DOHH2 (cell line): ENCODE results near the gene UROD.

Experiments
- H3F3A ChIP-seq: fragments of 200-600 bp; sonication (generic), shearing (Covaris generic); 2 replicates; pipeline ENCODE4 v1.6.0; 2016; ENCODE audit warnings: antibody characterized with exemption, mild to moderate bottlenecking; ENCODE audit not compliant: control insufficient read depth, insufficient read depth
- H3K27ac ChIP-seq: fragments of 200-600 bp; sonication (generic); 2 replicates; pipeline ENCODE4 v1.5.1; 2014; ENCODE audit warnings: low read depth, mild to moderate bottlenecking, low read length, moderate library complexity
- H3K27me3 ChIP-seq: fragments of 200-600 bp; sonication (generic); 2 replicates; pipeline ENCODE4 v1.6.1; 2014; ENCODE audit warnings: mild to moderate bottlenecking, low read length, mixed read lengths; ENCODE audit not compliant: control insufficient read depth
- H3K36me3 ChIP-seq: fragments of 200-600 bp; sonication (generic); 2 replicates; pipeline ENCODE4 v1.6.1; 2014; ENCODE audit warnings: mild to moderate bottlenecking, low read length, moderate library complexity, mixed read lengths; ENCODE audit not compliant: control insufficient read depth
- H3K4me1 ChIP-seq: fragments of 200-600 bp; sonication (generic); 2 replicates; pipeline ENCODE4 v1.6.1; 2014; ENCODE audit warnings: mild to moderate bottlenecking, low read length, mixed read lengths; ENCODE audit not compliant: control insufficient read depth
- H3K4me2 ChIP-seq: fragments of 200-600 bp; sonication (generic); 2 replicates; pipeline ENCODE4 v1.6.0; 2014; ENCODE audit warnings: mild to moderate bottlenecking, low read length, moderate library complexity
- H3K4me3 ChIP-seq: fragments of 200-600 bp; sonication (generic); 2 replicates; pipeline ENCODE4 v1.5.1; 2014; ENCODE audit warnings: mild to moderate bottlenecking, low read length, mixed read lengths
- H3K79me2 ChIP-seq: fragments of 200-600 bp; sonication (generic); 2 replicates; pipeline ENCODE4 v1.6.1; 2014; ENCODE audit warnings: mild to moderate bottlenecking, low read length, mixed read lengths; ENCODE audit not compliant: control insufficient read depth
- H3K9me2 ChIP-seq: fragments of 200-600 bp; sonication (generic); replicated peaks from 2 replicates; pipeline ENCODE4 v1.6.1; 2014; ENCODE audit warnings: mild to moderate bottlenecking, low read length, mixed read lengths; ENCODE audit not compliant: control insufficient read depth
- H3K9me3 ChIP-seq: fragments of 200-600 bp; sonication (generic); 2 replicates; pipeline ENCODE4 v1.6.1; 2014; ENCODE audit warnings: antibody characterized with exemption, low read length, mixed read lengths; ENCODE audit not compliant: control insufficient read depth, insufficient read depth
- H4K20me1 ChIP-seq: fragments of 200-600 bp; sonication (generic); 2 replicates; pipeline ENCODE4 v1.6.0; 2014; ENCODE audit warnings: low read depth, mild to moderate bottlenecking, antibody characterized with exemption, low read length, moderate library complexity; ENCODE audit not compliant: control insufficient read depth, insufficient read depth
- EZH2phosphoT487 ChIP-seq: fragments of 200-600 bp; sonication (generic); IDR thresholded peaks from 2 replicates; pipeline ENCODE4 v1.6.1; 2017; ENCODE audit warnings: borderline replicate concordance, mild to moderate bottlenecking, antibody characterized with exemption, low read length, moderate library complexity, mixed read lengths
- TF ChIP-seq, protein P1 (sequence below): fragments of 200-600 bp; sonication (generic); IDR thresholded peaks from one replicate; pipeline ENCODE4 v1.5.1; 2014; ENCODE audit warnings: antibody characterized with exemption, mild to moderate bottlenecking, low read depth, low read length; ENCODE audit not compliant: poor library complexity, severe bottlenecking

The UROD gene

GRCh38 chr1:45012639-45013278, 705 bp downstream of the UROD start:
- H3K9me3 ChIP-seq, result no peaks in the 10 kb centered on the region
- H3K4me1 ChIP-seq, result peaks cover 30% of the 10 kb centered on the region
- H3K4me3 ChIP-seq, result peak overlapping the region; percentile 92
- H3K9me2 ChIP-seq, result no peaks in the 10 kb centered on the region
- H3K79me2 ChIP-seq, result peaks cover 17% of the 10 kb centered on the region
- peak overlapping the region; percentile 94 for H3K4me2 ChIP-seq
- H3K27me3 ChIP-seq, result no peaks in the 10 kb centered on the region
- H3K36me3 ChIP-seq, result peaks cover 17% of the 10 kb centered on the region
- no peak overlapping the region for H3K27ac ChIP-seq
- no peaks in the 10 kb centered on the region for H3F3A ChIP-seq
- no peak for TF ChIP-seq EZH2phosphoT487
- TF ChIP-seq, protein P1, sequence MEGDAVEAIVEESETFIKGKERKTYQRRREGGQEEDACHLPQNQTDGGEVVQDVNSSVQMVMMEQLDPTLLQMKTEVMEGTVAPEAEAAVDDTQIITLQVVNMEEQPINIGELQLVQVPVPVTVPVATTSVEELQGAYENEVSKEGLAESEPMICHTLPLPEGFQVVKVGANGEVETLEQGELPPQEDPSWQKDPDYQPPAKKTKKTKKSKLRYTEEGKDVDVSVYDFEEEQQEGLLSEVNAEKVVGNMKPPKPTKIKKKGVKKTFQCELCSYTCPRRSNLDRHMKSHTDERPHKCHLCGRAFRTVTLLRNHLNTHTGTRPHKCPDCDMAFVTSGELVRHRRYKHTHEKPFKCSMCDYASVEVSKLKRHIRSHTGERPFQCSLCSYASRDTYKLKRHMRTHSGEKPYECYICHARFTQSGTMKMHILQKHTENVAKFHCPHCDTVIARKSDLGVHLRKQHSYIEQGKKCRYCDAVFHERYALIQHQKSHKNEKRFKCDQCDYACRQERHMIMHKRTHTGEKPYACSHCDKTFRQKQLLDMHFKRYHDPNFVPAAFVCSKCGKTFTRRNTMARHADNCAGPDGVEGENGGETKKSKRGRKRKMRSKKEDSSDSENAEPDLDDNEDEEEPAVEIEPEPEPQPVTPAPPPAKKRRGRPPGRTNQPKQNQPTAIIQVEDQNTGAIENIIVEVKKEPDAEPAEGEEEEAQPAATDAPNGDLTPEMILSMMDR, result no peak
- H4K20me1 ChIP-seq, result no peaks in the 10 kb centered on the region; the same call in 1 of the 2 replicates

GRCh38 chr1:45013551-45014209, 1.6 kb downstream of the UROD start:
- peaks cover 30% of the 10 kb centered on the region for H3K4me1 ChIP-seq
- no peaks in the 10 kb centered on the region; the same call in 1 of the 2 replicates for H4K20me1 ChIP-seq
- H3K9me3 ChIP-seq, result no peaks in the 10 kb centered on the region
- peaks cover 17% of the 10 kb centered on the region for H3K79me2 ChIP-seq
- TF ChIP-seq, protein P1, result no peak
- no peak for TF ChIP-seq EZH2phosphoT487
- H3F3A ChIP-seq, result no peaks in the 10 kb centered on the region
- H3K4me2 ChIP-seq, result peak overlapping the region; percentile 94
- H3K9me2 ChIP-seq, result no peaks in the 10 kb centered on the region
- no peak overlapping the region for H3K27ac ChIP-seq
- H3K27me3 ChIP-seq, result no peaks in the 10 kb centered on the region
- H3K36me3 ChIP-seq, result peaks cover 13% of the 10 kb centered on the region
- peak overlapping the region; percentile 92; the same call in 1 of the 2 replicates for H3K4me3 ChIP-seq

DNA sequence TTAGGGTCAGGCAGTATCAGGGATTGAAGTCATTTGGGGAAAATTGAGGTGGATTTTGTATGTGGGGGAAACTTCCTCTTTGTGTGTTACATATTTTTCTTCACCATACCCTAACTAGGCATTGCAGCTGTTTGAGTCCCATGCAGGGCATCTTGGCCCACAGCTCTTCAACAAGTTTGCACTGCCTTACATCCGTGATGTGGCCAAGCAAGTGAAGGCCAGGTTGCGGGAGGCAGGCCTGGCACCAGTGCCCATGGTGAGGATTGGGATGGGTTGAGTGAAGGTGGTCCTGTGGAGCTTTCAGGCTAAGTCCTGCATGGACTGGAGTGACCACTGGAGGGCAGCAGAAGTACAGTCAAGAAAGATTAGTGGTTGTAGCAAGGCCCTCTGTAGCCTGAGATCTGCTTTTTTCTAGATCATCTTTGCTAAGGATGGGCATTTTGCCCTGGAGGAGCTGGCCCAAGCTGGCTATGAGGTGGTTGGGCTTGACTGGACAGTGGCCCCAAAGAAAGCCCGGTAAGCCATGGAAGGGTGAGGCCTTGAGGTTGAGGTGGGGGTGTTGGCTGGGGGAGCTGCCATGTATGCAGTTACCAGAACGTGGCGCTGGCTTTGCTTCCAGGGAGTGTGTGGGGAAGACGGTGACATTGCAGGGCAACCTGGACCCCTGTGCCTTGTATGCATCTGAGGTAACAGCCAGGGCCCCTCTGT, 2.4 kb downstream of the UROD start:
- Histone ChIP-seq H4K20me1 (no peaks in the 10 kb centered on the region; the same call in 1 of the 2 replicates), H3F3A (no peaks in the 10 kb centered on the region), H3K4me1 (peaks cover 30% of the 10 kb centered on the region), H3K4me2 (no peak overlapping the region), H3K27ac (no peak overlapping the region), H3K79me2 (peaks cover 17% of the 10 kb centered on the region), H3K27me3 (no peaks in the 10 kb centered on the region), H3K9me2 (no peaks in the 10 kb centered on the region), H3K4me3 (no peak overlapping the region), H3K9me3 (no peaks in the 10 kb centered on the region), H3K36me3 (peaks cover 9% of the 10 kb centered on the region)
- no peak for TF ChIP-seq EZH2phosphoT487
- TF ChIP-seq, protein P1, result peak; percentile 96
